HG03135 (cell line): Measurements from ENCODE around the gene GBP1.
A peak's percentile ranks its signal among the peaks of the same experiment; 100 is the strongest.
"Not testable (repeated sequence)": the region's sequence is repeated elsewhere in the genome, so short reads cannot be mapped to it uniquely, and the experiment has no call there.

ENCODE experiments used
- ATAC-seq: cut with Tn5 transposase; IDR thresholded peaks from one replicate; pipeline ENCODE4 v1.9.1; 2021; ENCODE audit warnings: mild to moderate bottlenecking, moderate library complexity; ENCODE audit not compliant: unreplicated experiment

GBP1 gene

DNA sequence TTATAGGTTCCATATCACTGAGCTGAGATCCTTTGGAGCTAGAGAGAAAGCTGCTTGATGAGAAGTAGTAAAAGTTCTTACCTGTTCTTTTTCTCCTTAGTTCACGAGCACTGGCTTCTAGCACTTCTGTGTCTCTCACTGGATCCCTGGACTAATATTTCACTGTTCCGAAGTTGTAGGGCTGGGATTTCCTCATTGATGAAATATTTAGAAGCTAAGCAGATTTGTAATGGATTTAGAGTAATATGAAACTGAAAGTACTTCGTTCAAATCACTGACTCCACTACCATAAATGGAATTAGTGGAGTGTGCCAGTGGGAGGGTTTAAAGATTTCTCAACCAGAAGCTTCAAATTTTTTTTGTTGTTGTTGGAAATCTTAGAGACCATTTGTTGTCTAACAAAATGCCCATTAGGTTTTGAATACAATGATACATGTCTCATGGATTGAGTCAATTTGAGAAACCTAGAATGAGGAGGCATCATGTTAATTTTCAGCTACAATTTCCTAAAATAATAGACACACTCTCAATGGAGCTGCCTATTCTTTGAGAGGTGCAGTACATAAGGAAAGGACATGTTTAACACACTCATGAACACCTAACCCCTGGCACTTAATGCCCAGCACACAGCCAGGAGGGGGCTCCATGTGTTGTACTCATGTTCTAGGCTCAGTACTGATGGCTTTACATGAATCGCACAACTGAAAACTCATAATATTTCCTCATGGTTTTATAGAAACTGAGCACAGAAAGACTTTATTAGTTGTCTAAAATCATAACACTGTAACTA, at the start of gene GBP1:
GBP1 (minus strand) TSS at position 130 of the 790 bp plus-strand sequence. CDS start 1,974 bp downstream, outside the sequence.
- peak; percentile 45 for ATAC-seq

GRCh38 chr1:89114662-89115061, 49.7 kb upstream of the GBP1 start:
- ATAC-seq: no peak

- ATAC-seq: no peak
These were observed 48.0 kb upstream of the GBP1 start for GRCh38 chr1:89112871-89113613.

DNA sequence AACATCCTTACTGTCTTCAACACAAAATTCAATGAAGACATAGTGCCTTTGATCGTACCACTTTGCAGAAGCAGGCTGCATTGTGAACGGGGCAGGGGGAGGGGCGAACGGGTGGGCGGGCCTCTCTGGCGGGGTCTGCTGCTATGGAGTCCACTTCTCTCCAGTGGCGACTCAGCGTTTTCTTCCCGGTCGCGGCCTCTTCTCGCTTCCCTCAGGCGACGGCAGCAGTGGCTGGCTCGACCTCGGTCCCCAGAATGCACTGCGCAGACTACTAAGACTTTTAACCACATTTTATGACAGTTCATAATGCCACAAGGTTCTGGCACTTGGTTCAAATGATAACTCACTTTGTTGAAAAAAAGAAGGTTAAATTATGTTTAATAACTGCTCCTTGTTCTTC, 39.7 kb upstream of the GBP1 start:
- ATAC-seq: no peak

- ATAC-seq: no peak
These were observed 39.1 kb upstream of the GBP1 start for GRCh38 chr1:89104147-89104546.

DNA sequence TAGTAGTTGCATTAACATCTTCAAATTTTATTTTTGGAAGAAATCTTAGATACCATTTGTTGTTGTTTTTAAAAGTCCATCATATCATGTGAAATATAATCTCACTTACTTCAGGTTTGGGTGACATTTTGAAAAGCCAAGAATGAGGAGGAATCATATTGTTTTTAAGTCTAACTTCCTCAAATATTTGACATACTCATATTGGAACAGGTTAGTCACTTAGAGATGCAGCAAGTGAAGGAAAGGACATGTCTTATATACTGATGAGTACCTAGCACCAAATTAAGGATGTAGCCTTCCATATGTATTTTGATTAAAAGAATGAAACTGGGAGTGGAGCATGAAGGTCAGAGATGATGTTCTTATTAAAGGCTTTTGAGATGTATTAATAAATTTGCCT, 37.0 kb upstream of the GBP1 start:
- ATAC-seq: no peak

DNA sequence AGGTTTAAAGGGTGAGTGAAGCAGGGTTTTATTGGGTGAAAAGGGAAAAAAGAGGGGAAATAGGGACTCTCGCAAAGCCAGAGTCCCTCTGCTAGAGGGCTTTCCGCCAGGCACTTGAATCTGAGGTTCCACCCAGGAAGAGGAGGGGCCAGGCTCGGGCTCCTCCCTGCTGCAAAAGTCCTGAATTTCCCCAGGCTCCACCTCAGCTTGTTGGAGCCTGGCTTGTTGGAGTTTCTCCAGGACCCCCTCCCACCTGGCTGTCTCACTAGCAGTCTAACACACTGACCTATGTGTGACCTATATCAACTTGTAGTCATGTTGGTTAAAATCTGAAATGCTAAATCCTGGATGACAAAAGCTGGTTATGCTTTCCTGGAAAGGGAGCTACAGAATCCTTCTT, 35.4 kb upstream of the GBP1 start:
- no peak for ATAC-seq

- no peak for ATAC-seq
These were observed 33.8 kb upstream of the GBP1 start for GRCh38 chr1:89098857-89099256.

DNA sequence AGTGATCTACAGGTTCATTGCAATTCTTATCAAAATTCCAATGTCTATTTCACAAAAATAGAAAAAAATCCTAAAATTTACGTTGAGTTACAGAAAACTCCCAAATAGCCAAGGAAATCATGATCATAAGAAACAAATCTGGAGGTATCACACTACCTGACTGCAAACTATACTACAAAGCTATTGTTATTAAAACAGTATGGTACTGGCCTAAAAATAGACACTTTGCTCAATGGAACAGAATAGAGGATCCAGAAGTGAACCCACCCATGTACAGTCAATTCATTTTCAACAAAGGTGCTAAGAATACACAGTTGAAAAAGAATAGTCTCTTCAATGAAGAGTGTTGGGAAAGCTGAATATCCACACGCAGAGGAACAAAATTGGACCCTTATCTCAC, 30.7 kb upstream of the GBP1 start:
- ATAC-seq: no peak

GRCh38 chr1:89089962-89090361, 25.0 kb upstream of the GBP1 start:
- ATAC-seq: no peak

- ATAC-seq: no peak
These were observed 23.6 kb upstream of the GBP1 start for GRCh38 chr1:89088572-89088971.

- no peak for ATAC-seq
These were observed 22.2 kb upstream of the GBP1 start for GRCh38 chr1:89087241-89087640.

- ATAC-seq: no peak
These were observed 20.8 kb upstream of the GBP1 start for GRCh38 chr1:89085781-89086180.

DNA sequence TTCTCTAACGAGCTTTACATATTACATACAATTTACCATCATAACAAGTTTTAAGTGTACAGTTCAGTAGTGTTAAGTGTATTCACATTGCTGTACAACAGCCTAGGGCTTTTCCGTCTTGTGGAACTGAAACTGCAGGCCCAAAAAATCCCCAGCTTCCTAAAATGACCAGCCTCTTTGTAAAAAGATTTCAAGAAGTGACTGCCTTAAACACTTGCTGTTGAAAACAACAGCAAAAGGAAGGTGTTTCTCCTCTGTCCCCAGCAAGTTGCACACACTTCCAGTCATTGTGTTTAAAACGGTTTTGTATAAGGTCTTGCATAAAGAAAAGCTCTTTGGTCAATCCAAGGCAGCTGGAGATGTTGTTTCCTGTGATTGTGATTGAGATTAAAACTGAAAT, 16.0 kb upstream of the GBP1 start:
- no peak for ATAC-seq

DNA sequence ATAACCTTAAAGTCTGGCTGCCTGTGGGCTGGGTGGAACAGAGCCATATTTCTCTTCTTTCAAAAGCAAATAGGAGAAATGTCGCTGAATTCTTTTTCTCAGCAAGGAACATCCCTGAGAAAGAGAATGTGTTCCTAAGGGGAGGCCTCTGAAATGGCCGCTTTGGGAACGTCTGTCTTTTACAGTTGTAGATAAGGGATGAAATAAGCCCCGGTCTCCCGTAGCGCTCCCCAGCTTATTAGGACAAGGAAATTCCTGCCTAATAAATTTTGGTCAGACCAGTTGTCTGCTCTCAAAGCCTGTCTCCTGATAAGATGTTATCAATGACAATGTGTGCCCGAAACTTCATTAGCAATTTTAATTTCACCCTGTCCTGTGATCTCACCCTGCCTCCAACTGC, 15.1 kb upstream of the GBP1 start:
- not testable (repeated sequence) for ATAC-seq

DNA sequence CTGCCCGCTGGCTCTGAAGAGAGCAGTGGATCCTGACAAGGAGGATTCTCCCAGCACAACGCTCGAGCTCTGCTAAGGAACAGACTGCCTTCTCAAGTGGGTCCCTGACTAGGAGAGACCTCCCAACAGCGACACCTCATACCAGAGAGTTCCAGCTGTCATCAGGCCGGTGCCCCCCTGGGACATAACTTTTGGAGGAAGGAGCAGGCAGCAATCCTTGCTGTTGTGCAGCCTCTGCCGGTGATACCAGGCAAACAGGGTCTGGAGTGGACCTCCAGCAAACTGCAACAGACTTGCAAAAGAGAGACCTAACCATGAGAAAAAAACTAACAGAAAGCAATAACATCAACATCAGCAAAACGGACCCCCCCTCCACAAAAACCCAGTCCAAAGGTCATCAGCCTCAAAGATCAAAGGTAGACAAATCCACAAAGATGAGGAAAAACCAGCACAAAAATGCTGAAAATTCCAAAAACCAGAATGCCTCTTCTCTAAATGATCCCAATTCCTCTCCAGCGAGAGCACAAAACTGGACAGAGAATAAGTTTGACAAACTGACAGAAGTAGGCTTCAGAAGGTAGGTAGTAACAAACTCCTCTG, 7.6 kb upstream of the GBP1 start:
- ATAC-seq: not testable (repeated sequence)

- no peak for ATAC-seq
These were observed 5.5 kb upstream of the GBP1 start for GRCh38 chr1:89070509-89070908.

- no peak for ATAC-seq
These were observed 4.9 kb upstream of the GBP1 start for GRCh38 chr1:89069951-89070350.

DNA sequence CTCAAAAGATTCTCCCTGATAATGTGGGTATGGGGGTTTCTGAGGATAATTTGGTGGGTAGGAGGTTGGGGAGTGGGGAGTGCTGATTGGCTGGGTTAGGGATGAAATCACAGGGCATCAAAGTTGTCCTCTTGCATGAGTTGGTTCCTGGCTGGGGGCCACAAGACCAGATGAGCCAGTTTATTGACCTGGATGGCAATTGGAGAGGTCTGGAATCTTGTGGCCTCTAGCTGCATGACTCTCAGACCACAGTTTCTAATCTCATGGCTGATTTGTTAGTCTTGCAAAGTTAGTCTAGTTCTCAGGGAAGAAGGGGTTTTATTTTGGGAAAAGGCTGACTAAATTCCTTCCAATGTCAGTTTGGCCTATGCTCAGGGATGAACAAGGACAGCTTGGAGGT, 3.3 kb upstream of the GBP1 start:
- no peak for ATAC-seq

DNA sequence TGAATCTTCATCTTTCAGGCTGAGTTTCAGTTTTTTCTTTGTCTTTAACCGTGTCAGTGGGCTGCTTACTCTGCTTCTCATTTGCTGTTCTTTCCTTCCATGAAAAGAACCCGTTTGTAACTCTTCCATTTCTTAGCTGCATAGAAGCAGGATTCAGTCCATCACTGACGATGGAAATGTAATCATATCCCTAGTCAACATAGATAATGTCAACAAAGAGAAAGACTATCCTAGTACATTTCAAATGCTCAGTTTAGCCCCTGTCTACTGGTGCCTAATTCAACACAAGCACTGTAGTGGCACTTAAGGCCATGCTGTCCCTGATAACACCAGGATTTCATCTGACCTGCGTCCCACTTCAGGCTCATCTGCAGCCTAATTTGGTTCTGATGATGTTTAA, 376 bp downstream of the GBP1 start:
- peak; percentile 50 for ATAC-seq

- ATAC-seq: no peak
These were observed 1.9 kb downstream of the GBP1 start for GRCh38 chr1:89063094-89063493.

DNA sequence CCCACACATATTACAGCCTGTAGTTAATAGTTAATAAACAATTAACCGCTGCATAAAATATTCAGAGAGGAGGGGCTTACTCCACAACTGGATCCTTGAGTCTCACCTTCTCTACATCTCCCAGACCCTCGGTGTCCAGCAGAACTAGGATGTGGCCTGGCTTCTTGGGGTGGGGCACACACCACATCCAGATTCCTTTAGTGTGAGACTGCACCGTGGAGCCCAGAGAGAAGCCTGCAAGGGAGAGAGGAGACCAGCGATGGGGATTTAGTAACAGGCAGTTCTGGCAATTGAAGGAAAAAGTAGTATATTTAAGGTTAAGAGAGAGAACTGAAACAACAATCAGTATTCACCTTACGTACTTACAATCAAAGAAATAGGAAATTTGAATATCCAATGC, 4.9 kb downstream of the GBP1 start:
- no peak for ATAC-seq
